ENCODE results near the gene OR4B1. TPM values are rescaled to one million over a fixed set of nuclear protein-coding genes. Genes with fewer than 3 reads are reported as not detected.

Gene OR4B1
- total RNA-seq, 1 experiment from 2014 or later: not detected

DNA sequence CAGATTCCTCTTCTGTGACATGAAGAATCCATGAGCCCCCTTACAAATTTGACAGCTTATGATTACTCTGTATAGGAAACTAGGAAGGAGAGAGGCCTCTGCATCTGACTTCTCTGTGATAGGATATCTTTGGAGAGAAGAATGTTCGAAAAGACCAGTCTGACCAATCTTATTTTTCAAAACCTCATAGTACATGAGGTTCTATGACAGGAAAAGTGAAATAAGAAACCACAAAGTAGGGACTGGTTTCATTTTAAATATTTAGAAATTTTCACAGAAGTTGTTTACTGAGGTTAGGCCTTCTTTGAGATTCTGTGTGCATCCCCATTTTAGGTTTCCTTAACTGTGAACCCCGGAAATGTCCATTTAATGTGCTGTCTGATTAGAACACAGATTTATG is 45.0 kb downstream of the OR4B1 start:
- Histone ChIP-seq H3K56ac (ENCODE audit: insufficient read length, low read depth, low read length) (no peak overlapping the region), H4K5ac (ENCODE audit: insufficient read length, low read depth, low read length) (no peak overlapping the region), H2BK15ac (ENCODE audit: low read depth, low read length) (no peak overlapping the region), H3K79me1 (ENCODE audit: insufficient read depth, low read depth, low read length, poor library complexity, severe bottlenecking) (no peaks in the 10 kb centered on the region), H2BK120ac (ENCODE audit: low read depth, low read length, poor library complexity, severe bottlenecking) (no peak overlapping the region), H3K4ac (ENCODE audit: low read depth, low read length) (no peak overlapping the region), H4K8ac (replicated peaks; ENCODE audit: insufficient read length, low read depth, low read length) (no peak overlapping the region), H3K27me3 (ENCODE audit: insufficient read depth, low read length) (no peaks in the 10 kb centered on the region), H3K23ac (ENCODE audit: insufficient read length, low read depth, low read length) (no peak overlapping the region), H3T11ph (ENCODE audit: low read length) (no peak overlapping the region), H2BK5ac (ENCODE audit: insufficient read length, low read length) (no peak overlapping the region), H3K18ac (ENCODE audit: insufficient read length, low read depth, low read length) (no peak overlapping the region), H3K14ac (ENCODE audit: insufficient read depth, low read length) (no peak overlapping the region), H3K9me3 (ENCODE audit: control insufficient read depth, low read depth, low read length) (peaks cover 73% of the 10 kb centered on the region), H3K27ac (ENCODE audit: insufficient read length, low read depth, low read length) (no peak overlapping the region), H4K91ac (ENCODE audit: insufficient read length, low read depth, low read length) (no peak overlapping the region), H3K4me2 (ENCODE audit: insufficient read depth, insufficient read length, low read length) (no peak overlapping the region), H3K23me2 (ENCODE audit: insufficient read length, low read depth, low read length, poor library complexity, severe bottlenecking) (no peaks in the 10 kb centered on the region), H2AFZ (ENCODE audit: low read length) (no peak overlapping the region), H2BK12ac (ENCODE audit: insufficient read length, low read depth, low read length) (no peak overlapping the region), H3K79me2 (ENCODE audit: insufficient read depth, low read length) (no peaks in the 10 kb centered on the region), H4K20me1 (ENCODE audit: control insufficient read depth, insufficient read depth, insufficient read length) (no peaks in the 10 kb centered on the region), H3K4me1 (ENCODE audit: insufficient read depth, low read length) (no peaks in the 10 kb centered on the region), H3K9ac (ENCODE audit: extremely low read depth, insufficient read length, low read length) (no peak overlapping the region), H2BK20ac (ENCODE audit: low read depth, low read length, poor library complexity, severe bottlenecking) (no peak overlapping the region), H2AK5ac (ENCODE audit: insufficient read length, low read length) (no peak overlapping the region)
- Mint-ChIP-seq H3K27ac (no peak overlapping the region), H3K4me3 (no peak overlapping the region), H3K36me3 (ENCODE audit: insufficient read depth in 1 of 3, low read depth in 3 of 3) (peaks cover 0 to 26% (median 14%) of the 10 kb centered on the region in 3 experiments; a peak in 5 of 7 replicates), H3K27me3 (ENCODE audit: low read depth) (peaks cover 3% of the 10 kb centered on the region), H3K9me3 (peaks cover 89% of the 10 kb centered on the region in 2 experiments), H3K4me1 (no peaks in the 10 kb centered on the region)
- WGBS (ENCODE audit: extremely low coverage, insufficient read length, low lambda C conversion rate): no CpG with 5 or more reads among the region's 2 CpGs
- DNase-seq: no peak
- TF ChIP-seq, protein P1, sequence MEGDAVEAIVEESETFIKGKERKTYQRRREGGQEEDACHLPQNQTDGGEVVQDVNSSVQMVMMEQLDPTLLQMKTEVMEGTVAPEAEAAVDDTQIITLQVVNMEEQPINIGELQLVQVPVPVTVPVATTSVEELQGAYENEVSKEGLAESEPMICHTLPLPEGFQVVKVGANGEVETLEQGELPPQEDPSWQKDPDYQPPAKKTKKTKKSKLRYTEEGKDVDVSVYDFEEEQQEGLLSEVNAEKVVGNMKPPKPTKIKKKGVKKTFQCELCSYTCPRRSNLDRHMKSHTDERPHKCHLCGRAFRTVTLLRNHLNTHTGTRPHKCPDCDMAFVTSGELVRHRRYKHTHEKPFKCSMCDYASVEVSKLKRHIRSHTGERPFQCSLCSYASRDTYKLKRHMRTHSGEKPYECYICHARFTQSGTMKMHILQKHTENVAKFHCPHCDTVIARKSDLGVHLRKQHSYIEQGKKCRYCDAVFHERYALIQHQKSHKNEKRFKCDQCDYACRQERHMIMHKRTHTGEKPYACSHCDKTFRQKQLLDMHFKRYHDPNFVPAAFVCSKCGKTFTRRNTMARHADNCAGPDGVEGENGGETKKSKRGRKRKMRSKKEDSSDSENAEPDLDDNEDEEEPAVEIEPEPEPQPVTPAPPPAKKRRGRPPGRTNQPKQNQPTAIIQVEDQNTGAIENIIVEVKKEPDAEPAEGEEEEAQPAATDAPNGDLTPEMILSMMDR (conservative IDR thresholded peaks at IDR 0.05): no peak

Measured in H9 (cell line).